ENCODE measurements around the gene GJB2. TPM values are rescaled to one million over a fixed set of nuclear protein-coding genes. Genes with fewer than 3 reads are reported as not detected.

GJB2 gene
- total RNA-seq, 1 donor from 2014 or later = not detected

DNA sequence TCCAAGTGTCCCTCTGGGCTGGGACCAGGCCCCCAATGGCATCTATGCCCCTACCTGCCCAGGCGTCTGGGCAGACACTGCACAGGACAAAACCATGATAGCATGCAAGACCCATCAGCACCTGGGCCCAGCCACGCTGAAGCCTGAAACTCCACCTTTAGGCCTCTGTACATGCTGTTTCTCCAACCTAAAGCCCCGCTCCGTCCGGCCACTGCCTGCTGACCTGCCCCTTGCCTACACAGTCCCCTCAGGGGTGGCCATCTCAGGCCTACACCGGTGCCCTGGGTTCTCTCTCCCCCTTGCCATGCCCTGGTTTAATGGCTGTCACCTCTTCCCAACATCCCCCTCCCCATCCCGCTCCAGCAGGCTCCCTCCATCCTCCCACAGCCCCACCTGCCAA lies 47.2 kb downstream of the GJB2 start:
- no peaks in the 10 kb centered on the region for H3K36me3 Mint-ChIP-seq (ENCODE audit: unreplicated experiment)
- H3K27ac Mint-ChIP-seq (ENCODE audit: unreplicated experiment) = no peak overlapping the region
- H3K4me3 Mint-ChIP-seq (ENCODE audit: unreplicated experiment) = no peak overlapping the region
- peaks cover 8% of the 10 kb centered on the region for H3K27me3 Mint-ChIP-seq (ENCODE audit: unreplicated experiment)
- TF ChIP-seq, protein P1, sequence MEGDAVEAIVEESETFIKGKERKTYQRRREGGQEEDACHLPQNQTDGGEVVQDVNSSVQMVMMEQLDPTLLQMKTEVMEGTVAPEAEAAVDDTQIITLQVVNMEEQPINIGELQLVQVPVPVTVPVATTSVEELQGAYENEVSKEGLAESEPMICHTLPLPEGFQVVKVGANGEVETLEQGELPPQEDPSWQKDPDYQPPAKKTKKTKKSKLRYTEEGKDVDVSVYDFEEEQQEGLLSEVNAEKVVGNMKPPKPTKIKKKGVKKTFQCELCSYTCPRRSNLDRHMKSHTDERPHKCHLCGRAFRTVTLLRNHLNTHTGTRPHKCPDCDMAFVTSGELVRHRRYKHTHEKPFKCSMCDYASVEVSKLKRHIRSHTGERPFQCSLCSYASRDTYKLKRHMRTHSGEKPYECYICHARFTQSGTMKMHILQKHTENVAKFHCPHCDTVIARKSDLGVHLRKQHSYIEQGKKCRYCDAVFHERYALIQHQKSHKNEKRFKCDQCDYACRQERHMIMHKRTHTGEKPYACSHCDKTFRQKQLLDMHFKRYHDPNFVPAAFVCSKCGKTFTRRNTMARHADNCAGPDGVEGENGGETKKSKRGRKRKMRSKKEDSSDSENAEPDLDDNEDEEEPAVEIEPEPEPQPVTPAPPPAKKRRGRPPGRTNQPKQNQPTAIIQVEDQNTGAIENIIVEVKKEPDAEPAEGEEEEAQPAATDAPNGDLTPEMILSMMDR (IDR thresholded peaks at IDR 0.05; ENCODE audit: partially characterized antibody, unreplicated experiment) = no peak
- peaks cover 2% of the 10 kb centered on the region for H3K4me1 Mint-ChIP-seq (ENCODE audit: low read depth, unreplicated experiment)
- no peak for DNase-seq
- H3K9me3 Mint-ChIP-seq (ENCODE audit: unreplicated experiment) = peaks cover 8% of the 10 kb centered on the region

DNA sequence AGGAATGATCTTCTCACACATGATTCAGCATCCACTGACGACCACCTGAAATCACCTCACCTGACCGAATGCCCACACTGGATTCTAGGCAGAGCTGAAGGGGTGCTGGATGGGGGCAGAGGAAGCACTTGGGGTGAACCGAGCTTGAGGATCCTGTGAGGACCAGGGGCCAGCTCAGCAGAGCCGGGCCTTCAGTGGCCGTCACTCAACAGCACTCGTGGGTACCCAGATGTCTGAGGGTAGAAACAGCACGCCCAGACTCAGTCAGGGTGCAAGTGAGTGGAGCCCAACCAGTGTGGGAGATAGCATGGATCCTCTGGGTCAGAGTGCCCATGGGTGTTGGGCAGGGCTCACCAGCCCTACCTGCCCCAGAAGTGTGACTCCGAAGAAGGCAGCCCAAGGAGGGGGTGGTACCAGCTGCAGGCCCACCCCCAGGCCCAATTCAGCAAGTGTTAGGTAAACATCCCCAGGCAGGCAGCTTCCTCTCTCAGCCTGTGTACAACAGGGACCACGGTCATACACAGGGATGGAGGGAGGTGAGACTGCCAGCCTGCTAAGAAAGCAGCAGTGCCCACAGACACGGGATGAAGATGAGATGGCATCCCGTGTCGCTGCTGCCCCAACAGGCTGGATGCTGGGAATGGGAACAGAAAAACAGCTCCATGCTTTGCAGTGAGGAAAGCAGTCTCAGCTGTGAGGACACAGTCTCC lies 48.4 kb downstream of the GJB2 start:
- H3K36me3 Mint-ChIP-seq (ENCODE audit: unreplicated experiment) = no peaks in the 10 kb centered on the region
- H3K4me3 Mint-ChIP-seq (ENCODE audit: unreplicated experiment) = no peak overlapping the region
- H3K9me3 Mint-ChIP-seq (ENCODE audit: unreplicated experiment) = peaks cover 4% of the 10 kb centered on the region
- peaks cover 4% of the 10 kb centered on the region for H3K27me3 Mint-ChIP-seq (ENCODE audit: unreplicated experiment)
- H3K4me1 Mint-ChIP-seq (ENCODE audit: low read depth, unreplicated experiment) = no peaks in the 10 kb centered on the region
- TF ChIP-seq, protein P1 (IDR thresholded peaks at IDR 0.05; ENCODE audit: partially characterized antibody, unreplicated experiment) = no peak
- H3K27ac Mint-ChIP-seq (ENCODE audit: unreplicated experiment) = no peak overlapping the region
- DNase-seq = no peak

DNA sequence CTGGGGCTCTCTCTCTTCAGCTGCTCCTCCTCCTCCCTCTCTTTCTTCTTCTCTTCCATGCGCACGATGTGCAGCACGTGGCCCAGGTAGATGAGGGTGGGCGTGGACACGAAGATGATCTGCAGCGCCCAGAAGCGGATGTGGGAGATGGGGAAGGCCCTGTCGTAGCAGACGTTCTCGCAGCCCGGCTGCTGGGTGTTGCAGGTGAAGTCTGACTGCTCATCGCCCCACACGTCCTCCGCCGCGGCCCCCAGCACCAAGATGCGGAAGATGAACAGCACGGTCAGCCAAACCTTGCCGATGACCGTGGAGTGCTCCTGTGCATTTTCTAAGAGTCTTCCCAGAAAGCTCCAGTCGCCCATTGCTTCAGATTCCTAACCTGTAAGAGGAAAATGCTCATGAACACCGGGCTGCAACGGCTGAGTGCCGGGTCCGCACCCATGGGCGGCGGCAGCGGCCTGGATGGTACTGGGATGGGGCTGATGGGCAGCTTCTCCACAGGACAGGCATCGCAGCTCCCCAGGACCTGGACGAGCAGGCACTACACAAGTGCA lies 49.7 kb downstream of the GJB2 start:
- TF ChIP-seq, protein P1 (IDR thresholded peaks at IDR 0.05; ENCODE audit: partially characterized antibody, unreplicated experiment) = no peak
- peaks cover 4% of the 10 kb centered on the region for H3K27me3 Mint-ChIP-seq (ENCODE audit: unreplicated experiment)
- H3K4me3 Mint-ChIP-seq (ENCODE audit: unreplicated experiment) = no peak overlapping the region
- no peak overlapping the region for H3K27ac Mint-ChIP-seq (ENCODE audit: unreplicated experiment)
- no peaks in the 10 kb centered on the region for H3K4me1 Mint-ChIP-seq (ENCODE audit: low read depth, unreplicated experiment)
- no peaks in the 10 kb centered on the region for H3K36me3 Mint-ChIP-seq (ENCODE audit: unreplicated experiment)
- peaks cover 4% of the 10 kb centered on the region for H3K9me3 Mint-ChIP-seq (ENCODE audit: unreplicated experiment)
- no peak for DNase-seq

DNA sequence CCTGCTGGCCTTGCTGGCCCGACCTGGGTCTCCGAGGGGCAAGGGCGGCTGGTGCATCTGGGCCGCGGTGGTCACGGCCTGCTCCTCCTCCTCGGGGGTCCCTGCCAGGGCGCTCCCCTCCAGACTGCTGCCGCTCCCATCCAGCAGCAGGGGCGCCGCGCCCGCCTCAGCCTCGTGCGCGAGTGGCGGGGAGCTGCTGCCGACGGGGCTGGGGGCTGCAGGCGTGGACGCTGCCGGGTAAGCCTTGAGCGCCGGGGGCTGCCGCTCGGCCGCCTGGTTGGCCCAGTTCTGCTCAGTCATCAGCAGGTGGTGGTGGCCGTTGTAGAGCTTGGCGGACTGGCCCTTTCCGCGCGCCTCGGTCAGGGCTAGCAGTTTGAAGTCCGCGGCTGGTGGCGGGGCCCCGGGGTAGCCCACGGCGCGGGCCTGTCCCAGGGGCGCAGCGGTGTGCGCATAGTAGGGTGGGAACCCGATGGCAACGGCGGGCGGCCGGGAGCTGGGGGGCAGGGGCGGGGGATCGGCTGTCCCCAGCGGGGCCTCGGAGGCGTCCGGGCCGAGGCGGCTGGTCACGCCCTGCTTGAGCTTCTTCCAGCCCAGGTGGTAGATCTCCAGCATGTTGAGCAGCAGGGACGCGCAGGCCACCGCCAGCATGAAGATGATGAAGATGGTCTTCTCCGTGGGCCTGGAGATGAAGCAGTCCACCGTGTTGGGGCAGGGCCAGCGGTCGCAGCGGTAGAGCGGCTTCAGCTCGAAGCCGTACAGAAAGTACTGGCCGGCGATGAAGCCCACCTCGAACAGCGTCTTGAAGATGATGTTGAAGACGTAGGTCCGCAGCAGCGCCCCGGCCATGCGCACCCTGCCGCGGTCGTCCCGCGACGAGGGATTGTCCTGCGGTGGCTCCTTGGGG lies 50.5 kb downstream of the GJB2 start:
- DNase-seq = no peak
- no peaks in the 10 kb centered on the region for H3K4me1 Mint-ChIP-seq (ENCODE audit: low read depth, unreplicated experiment)
- peaks cover 4% of the 10 kb centered on the region for H3K27me3 Mint-ChIP-seq (ENCODE audit: unreplicated experiment)
- H3K4me3 Mint-ChIP-seq (ENCODE audit: unreplicated experiment) = no peak overlapping the region
- H3K27ac Mint-ChIP-seq (ENCODE audit: unreplicated experiment) = no peak overlapping the region
- peaks cover 4% of the 10 kb centered on the region for H3K9me3 Mint-ChIP-seq (ENCODE audit: unreplicated experiment)
- TF ChIP-seq, protein P1 (IDR thresholded peaks at IDR 0.05; ENCODE audit: partially characterized antibody, unreplicated experiment) = no peak
- no peaks in the 10 kb centered on the region for H3K36me3 Mint-ChIP-seq (ENCODE audit: unreplicated experiment)

Measured in glutamatergic neuron (in vitro differentiated cells).